Astrocyte of the spinal cord (primary cell): ENCODE data around the gene MYADM.
A peak's percentile ranks its signal among the peaks of the same experiment; 100 is the strongest.

ENCODE experiments used
- DNase-seq: peaks from one replicate; pipeline ENCODE4 v3.0.0; 2011; ENCODE audit warnings: low read depth, low spot score
- H3K4me3 ChIP-seq: 2 replicates; pipeline ENCODE4 v1.5.1; 2011; ENCODE audit warnings: low read depth, mild to moderate bottlenecking, low read length, moderate library complexity
- in situ Hi-C: cut with HindIII; loops from 2 replicates; pipeline ENCODE4 v1.10.0; 2017; ENCODE audit warnings: low sequenced_read_pairs
- TF ChIP-seq, protein P1 (sequence below): IDR thresholded peaks from 2 replicates; pipeline ENCODE4 v1.5.1; 2012; ENCODE audit warnings: low read depth, mild to moderate bottlenecking, low read length, inconsistent platforms

Gene MYADM

GRCh38 chr19:53898636-53899341 is 31.1 kb downstream of the MYADM start:
- no peak overlapping the region for H3K4me3 ChIP-seq
- in situ Hi-C loops = no loop called here
- no peak for DNase-seq
- TF ChIP-seq, protein P1, sequence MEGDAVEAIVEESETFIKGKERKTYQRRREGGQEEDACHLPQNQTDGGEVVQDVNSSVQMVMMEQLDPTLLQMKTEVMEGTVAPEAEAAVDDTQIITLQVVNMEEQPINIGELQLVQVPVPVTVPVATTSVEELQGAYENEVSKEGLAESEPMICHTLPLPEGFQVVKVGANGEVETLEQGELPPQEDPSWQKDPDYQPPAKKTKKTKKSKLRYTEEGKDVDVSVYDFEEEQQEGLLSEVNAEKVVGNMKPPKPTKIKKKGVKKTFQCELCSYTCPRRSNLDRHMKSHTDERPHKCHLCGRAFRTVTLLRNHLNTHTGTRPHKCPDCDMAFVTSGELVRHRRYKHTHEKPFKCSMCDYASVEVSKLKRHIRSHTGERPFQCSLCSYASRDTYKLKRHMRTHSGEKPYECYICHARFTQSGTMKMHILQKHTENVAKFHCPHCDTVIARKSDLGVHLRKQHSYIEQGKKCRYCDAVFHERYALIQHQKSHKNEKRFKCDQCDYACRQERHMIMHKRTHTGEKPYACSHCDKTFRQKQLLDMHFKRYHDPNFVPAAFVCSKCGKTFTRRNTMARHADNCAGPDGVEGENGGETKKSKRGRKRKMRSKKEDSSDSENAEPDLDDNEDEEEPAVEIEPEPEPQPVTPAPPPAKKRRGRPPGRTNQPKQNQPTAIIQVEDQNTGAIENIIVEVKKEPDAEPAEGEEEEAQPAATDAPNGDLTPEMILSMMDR = no peak

GRCh38 chr19:53900191-53900860 is 32.6 kb downstream of the MYADM start:
- H3K4me3 ChIP-seq = no peak overlapping the region
- in situ Hi-C loops = no loop called here
- TF ChIP-seq, protein P1 = no peak
- DNase-seq = no peak

DNA sequence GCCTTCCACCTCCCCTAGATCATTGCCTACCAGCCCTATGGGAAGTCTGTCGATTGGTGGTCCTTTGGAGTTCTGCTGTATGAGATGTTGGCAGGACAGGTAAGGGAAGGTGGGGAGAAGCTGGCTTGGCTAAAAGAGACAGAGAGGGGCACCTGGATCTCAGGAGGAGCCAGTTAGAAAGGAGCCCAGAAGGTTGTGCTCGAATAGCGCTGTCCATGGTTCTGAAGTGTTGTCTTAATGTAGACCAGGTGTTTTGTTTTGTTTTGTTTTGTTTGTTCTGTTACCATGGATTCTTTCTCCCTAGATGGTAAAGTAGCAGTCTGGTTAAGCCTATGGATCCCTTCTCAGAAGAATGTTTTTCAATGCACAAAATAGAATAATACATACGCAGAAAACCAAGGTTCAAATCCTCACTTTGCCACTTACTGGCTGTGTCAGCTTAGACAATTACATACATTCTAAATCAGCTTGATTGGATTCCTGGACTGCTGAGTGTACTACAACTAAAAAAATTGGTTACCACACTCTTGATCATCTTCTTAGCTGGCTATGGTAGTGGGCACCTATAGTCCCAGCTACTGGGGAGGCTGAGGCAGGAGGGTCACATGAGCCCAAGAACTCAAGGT is 35.5 kb downstream of the MYADM start:
- TF ChIP-seq, protein P1 = no peak
- H3K4me3 ChIP-seq = no peak overlapping the region
- DNase-seq = peak; percentile 37
- in situ Hi-C loops = no loop called here

GRCh38 chr19:53904909-53905308 is 37.2 kb downstream of the MYADM start:
- no peak for DNase-seq
- H3K4me3 ChIP-seq = no peak overlapping the region
- TF ChIP-seq, protein P1 = no peak
- in situ Hi-C loops = no loop called here

DNA sequence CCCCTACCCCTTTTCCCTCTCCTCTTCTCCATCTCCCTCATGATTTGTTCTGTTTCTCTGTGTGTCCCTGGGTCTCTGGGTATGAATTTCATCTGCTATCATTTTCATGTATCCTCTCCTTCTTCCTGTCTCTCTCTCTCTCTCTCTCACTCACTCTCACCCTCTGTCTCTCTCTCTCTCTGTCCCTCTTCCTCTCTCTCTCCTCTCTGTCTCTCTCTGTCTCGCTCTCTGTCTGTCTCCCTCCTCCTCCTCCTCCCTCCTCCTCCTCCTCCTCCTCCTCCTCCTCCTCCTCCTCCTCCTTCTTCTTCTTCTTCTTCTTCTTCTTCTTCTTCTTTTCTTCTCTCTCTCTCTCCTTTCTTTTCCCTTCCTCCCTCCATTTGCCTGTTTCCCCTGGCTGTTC is 38.1 kb downstream of the MYADM start:
- TF ChIP-seq, protein P1 = no peak
- in situ Hi-C loops = no loop called here
- DNase-seq = no peak
- no peak overlapping the region for H3K4me3 ChIP-seq

DNA sequence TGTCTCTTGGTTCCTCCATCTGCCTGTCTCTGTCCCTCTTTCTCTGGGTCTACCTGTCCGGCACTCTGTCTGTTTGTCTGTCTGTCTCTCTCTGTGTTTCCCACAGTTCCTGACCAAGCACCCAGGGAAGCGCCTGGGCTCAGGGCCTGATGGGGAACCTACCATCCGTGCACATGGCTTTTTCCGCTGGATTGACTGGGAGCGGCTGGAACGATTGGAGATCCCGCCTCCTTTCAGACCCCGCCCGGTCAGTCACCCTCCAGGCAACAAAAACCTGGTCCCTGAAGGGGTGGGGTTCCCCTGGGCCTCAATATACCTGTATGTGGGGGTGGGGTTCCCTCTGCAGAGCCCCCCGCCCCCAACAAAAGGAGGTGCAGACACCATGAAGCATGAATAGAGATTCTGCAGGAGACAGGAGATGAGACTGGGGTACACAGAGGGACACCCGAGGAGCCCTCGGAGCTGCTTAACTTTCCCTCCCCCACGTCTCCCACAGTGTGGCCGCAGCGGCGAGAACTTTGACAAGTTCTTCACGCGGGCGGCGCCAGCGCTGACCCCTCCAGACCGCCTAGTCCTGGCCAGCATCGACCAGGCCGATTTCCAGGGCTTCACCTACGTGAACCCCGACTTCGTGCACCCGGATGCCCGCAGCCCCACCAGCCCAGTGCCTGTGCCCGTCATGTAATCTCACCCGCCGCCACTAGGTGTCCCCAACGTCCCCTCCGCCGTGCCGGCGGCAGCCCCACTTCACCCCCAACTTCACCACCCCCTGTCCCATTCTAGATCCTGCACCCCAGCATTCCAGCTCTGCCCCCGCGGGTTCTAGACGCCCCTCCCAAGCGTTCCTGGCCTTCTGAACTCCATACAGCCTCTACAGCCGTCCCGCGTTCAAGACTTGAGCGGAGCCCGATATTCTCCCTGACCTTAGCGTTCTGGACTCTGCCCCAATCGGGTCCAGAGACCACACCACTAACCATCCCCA is 38.8 kb downstream of the MYADM start:
- TF ChIP-seq, protein P1 = peak; percentile 90
- no peak overlapping the region for H3K4me3 ChIP-seq
- no peak for DNase-seq
- in situ Hi-C loops = no loop called here
